GM19395 (cell line): Measurements from ENCODE around the gene SCNN1B.
"Not testable (repeated sequence)": the region's sequence is repeated elsewhere in the genome, so short reads cannot be mapped to it uniquely, and the experiment has no call there.

ENCODE experiments used
- ATAC-seq: cut with Tn5 transposase; IDR thresholded peaks from one replicate; pipeline ENCODE4 v1.9.1; 2021; ENCODE audit warnings: mild to moderate bottlenecking, moderate library complexity; ENCODE audit not compliant: unreplicated experiment

SCNN1B gene

GRCh38 chr16:23378921-23379320, 76.8 kb downstream of the SCNN1B start:
- no peak for ATAC-seq

GRCh38 chr16:23379707-23380106, 77.6 kb downstream of the SCNN1B start:
- no peak for ATAC-seq

DNA sequence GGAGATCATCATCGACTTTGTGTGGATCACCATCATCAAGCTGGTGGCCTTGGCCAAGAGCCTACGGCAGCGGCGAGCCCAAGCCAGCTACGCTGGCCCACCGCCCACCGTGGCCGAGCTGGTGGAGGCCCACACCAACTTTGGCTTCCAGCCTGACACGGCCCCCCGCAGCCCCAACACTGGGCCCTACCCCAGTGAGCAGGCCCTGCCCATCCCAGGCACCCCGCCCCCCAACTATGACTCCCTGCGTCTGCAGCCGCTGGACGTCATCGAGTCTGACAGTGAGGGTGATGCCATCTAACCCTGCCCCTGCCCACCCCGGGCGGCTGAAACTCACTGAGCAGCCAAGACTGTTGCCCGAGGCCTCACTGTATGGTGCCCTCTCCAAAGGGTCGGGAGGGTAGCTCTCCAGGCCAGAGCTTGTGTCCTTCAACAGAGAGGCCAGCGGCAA, 78.4 kb downstream of the SCNN1B start:
- no peak for ATAC-seq

GRCh38 chr16:23381702-23382101, 79.6 kb downstream of the SCNN1B start:
- ATAC-seq, result not testable (repeated sequence)

- no peak for ATAC-seq
Observed at GRCh38 chr16:23382279-23382678, 80.2 kb downstream of the SCNN1B start.

DNA sequence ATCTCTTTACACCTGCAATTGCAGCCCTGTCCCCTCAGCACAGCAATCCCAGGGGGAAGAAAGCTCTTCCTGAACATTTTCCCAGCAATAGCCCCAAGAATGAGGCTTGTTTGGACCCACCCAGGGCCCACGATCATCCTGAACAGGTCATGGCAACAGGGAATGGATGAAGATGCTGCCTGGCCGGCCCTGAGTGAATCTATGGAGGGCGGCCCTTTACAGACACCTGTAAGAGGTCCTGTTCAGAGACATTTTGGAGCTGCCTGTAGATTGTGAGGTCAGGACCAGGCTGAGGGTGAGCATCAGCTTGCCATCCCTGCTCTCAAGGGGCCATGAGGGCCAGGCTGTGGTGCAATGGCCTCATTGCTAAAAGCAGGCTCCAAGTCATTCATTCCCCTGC, 81.8 kb downstream of the SCNN1B start:
- no peak for ATAC-seq

- ATAC-seq, result no peak
Observed at GRCh38 chr16:23384878-23385277, 82.8 kb downstream of the SCNN1B start.

DNA sequence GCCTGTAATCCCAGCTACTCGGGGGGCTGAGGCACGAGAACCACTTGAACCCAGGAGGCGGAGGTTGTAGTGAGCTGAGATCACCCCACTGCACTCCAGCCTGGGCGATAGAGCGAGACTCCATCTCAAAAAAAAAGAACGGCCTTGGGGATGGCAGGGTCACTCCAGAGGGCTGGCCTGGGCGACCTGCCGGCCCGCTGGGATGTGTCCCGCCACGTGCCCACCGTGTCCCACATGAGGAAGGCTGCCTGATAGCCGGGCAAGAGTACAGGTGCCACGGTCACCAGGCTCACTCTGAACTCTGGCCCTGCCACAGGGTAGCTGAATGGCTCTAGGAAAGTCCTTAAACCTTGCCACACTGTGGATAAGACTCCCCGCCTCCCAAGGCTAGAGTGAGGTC, 83.3 kb downstream of the SCNN1B start:
- no peak for ATAC-seq

DNA sequence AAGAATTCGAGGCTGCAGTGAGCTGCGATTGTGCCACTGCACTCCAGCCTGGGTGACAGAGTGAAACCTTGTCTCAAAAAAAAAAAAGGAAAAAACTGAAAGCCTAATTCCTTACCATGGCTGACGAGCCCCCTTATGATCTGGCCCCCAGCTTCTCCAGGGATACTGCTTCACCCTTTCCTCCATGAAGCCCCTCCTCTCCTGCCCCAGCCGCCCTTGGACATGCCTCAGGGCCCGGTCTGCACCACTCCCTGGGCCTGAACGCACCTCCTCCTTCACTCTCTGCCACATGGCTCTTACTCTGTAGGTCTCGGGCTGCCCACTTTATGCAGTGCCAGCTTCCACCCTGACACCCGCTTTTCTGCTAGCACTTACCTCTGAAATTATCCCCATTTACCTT, 85.6 kb downstream of the SCNN1B start:
- no peak for ATAC-seq

DNA sequence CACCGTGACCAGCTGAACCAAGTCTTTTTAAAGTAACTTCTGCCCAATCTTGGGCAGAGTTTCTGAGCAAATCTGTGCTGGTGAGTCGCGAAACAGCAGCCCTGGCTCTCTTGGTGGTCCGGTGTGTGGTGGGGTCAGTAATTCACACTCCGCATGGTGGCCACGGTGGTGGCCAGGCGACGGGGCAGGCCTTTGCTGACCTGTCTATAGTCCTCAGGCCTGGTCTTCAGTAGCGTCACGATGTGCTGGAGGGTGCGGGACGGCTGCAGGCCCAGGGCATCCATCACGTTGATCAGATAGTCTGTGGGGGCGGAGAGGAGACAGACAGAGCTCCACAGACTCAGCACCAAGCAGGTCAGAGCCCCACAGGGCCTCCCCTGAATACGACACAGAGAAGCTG, 86.7 kb downstream of the SCNN1B start:
- ATAC-seq, result no peak

GRCh38 chr16:23389201-23389600, 87.1 kb downstream of the SCNN1B start:
- ATAC-seq, result no peak

GRCh38 chr16:23389936-23390335, 87.8 kb downstream of the SCNN1B start:
- not testable (repeated sequence) for ATAC-seq

- no peak for ATAC-seq
Observed at GRCh38 chr16:23391381-23392222, 89.5 kb downstream of the SCNN1B start.

GRCh38 chr16:23392223-23392600, 90.1 kb downstream of the SCNN1B start:
- no peak for ATAC-seq

- no peak for ATAC-seq
Observed at GRCh38 chr16:23394141-23394831, 92.2 kb downstream of the SCNN1B start.

DNA sequence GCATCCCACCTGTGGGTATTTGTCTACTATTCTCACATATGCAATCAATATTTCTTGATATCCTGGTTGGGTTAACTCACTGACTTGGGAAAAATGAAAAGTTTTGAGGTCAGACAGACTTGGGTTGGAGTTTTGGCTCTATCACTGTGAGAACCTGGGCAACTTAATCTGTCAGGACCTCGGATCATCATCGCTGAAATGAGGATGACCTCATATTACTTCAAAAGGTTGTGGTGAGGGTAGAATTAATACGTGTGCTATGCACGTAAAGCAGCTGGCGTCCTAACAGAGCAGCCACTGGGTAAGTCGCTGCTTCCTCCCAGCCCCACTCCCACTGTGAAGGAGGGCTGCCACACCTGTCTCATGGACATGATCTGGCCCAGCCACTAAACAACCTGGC, 93.6 kb downstream of the SCNN1B start:
- no peak for ATAC-seq

- no peak for ATAC-seq
Observed at GRCh38 chr16:23397464-23397863, 95.4 kb downstream of the SCNN1B start.

- ATAC-seq, result no peak
Observed at GRCh38 chr16:23398987-23399805, 97.1 kb downstream of the SCNN1B start.

DNA sequence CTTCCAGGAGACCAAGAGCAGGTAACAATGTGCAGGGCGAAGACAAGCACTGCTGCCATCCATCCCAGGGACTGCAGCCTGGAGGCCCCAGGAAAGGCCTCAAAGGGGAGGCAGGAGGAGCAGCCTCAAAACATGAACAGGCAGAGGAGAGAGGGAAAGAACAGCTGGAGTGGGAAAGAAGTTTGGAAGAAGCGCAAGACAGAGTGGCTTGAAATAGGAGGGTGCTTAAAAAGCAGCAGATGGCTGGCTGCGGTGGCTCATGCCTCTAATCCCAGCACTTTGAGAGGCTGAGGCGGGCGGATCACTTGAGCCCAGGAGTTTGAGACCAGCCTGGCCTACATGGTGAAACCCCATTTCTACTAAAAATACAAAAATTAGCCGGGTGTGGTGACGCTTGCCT, 98.3 kb downstream of the SCNN1B start:
- ATAC-seq, result not testable (repeated sequence)

- no peak for ATAC-seq
Observed at GRCh38 chr16:23401139-23401538, 99.0 kb downstream of the SCNN1B start.

- no peak for ATAC-seq
Observed at GRCh38 chr16:23402100-23402499, 100.0 kb downstream of the SCNN1B start.
